LoVo (cell line): ENCODE measurements around the gene LCMT2.

Experiments
- DNase-seq: peaks from one replicate; pipeline ENCODE4 v3.0.0-alpha.2; 2016; ENCODE audit warnings: low spot score

LCMT2 gene, protein sequence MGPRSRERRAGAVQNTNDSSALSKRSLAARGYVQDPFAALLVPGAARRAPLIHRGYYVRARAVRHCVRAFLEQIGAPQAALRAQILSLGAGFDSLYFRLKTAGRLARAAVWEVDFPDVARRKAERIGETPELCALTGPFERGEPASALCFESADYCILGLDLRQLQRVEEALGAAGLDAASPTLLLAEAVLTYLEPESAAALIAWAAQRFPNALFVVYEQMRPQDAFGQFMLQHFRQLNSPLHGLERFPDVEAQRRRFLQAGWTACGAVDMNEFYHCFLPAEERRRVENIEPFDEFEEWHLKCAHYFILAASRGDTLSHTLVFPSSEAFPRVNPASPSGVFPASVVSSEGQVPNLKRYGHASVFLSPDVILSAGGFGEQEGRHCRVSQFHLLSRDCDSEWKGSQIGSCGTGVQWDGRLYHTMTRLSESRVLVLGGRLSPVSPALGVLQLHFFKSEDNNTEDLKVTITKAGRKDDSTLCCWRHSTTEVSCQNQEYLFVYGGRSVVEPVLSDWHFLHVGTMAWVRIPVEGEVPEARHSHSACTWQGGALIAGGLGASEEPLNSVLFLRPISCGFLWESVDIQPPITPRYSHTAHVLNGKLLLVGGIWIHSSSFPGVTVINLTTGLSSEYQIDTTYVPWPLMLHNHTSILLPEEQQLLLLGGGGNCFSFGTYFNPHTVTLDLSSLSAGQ

DNA sequence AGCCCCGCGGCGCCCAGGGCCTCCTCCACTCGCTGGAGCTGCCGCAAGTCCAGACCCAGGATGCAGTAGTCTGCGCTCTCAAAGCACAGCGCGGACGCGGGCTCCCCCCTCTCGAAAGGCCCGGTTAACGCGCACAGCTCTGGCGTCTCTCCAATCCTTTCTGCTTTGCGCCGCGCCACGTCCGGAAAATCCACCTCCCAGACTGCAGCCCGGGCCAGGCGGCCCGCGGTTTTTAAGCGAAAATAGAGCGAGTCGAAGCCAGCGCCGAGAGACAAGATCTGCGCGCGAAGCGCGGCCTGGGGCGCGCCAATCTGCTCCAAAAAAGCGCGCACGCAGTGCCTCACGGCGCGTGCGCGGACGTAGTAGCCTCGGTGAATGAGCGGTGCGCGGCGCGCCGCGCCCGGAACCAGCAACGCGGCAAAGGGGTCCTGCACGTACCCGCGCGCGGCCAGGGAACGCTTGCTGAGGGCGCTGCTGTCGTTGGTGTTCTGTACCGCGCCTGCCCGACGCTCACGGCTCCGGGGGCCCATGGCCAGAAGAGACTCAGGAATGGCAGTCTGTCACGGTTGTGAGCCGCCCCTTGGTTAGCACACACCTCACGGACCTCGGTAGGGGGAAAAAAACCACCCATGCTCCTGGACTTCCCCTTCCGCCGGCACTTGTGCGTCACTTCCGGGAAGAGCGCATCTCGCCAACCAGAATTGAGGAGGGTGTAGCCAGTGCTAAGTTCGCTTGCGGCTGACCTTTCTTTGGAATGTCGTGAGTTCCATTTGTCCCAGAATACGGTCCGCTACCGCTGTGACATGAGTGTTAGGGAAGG is at the start of gene LCMT2:
Gene LCMT2 (minus strand): TSS at position 614 of the 820 bp plus-strand sequence. CDS start 84 bp downstream, at position 530.
- DNase-seq = peak; percentile 99

DNA sequence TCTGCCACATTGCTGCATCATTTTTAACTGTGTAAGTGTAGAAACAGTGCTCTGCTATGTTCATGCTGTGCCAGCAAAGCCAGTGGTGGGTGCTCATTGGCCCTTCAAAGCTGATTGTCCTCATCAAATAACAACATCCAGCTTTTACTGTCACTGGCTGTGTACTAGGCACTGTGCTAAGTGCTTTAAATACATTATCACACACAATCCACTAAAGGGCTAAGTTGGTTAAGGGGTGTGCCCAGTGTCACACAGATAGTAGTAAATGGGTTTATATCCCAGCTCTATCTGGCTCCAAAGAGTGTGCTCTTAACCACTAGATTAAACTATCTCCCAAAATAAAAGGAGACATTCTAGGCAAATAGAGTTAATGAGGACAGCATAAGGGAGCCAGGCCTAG is 48.2 kb upstream of the LCMT2 start:
- DNase-seq = no peak

DNA sequence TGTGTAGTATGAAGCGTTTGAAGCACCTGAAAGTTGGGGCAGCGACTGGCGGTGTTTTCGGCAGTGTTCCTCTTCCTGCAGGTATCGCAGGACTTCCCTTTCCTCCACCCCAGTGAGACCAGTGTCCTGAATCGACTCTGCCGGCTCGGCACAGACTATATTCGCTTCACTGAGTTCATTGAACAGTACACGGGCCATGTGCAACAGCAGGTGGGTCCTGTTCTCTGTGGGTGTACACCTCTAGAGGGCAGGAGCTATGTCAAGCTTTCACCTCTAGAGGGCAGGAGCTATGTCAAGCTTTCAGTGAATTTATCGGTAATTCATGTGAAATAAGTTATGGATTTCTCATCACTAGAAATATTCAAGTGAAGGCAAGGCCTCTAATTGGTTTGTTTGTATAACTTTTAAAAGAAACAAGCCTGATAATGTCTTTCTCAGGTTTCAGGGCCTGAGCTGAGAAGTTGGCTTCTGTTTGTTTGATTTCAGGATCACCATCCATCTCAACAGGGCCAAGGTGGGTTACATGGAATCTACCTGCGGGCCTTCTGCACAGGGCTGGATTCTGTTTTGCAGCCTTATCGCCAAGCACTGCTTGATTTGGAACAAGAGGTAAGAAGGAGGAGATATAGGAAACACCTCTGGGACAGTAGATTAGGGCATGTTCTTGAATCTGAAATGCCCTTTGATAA is 45.8 kb upstream of the LCMT2 start:
- peak; percentile 41 for DNase-seq

DNA sequence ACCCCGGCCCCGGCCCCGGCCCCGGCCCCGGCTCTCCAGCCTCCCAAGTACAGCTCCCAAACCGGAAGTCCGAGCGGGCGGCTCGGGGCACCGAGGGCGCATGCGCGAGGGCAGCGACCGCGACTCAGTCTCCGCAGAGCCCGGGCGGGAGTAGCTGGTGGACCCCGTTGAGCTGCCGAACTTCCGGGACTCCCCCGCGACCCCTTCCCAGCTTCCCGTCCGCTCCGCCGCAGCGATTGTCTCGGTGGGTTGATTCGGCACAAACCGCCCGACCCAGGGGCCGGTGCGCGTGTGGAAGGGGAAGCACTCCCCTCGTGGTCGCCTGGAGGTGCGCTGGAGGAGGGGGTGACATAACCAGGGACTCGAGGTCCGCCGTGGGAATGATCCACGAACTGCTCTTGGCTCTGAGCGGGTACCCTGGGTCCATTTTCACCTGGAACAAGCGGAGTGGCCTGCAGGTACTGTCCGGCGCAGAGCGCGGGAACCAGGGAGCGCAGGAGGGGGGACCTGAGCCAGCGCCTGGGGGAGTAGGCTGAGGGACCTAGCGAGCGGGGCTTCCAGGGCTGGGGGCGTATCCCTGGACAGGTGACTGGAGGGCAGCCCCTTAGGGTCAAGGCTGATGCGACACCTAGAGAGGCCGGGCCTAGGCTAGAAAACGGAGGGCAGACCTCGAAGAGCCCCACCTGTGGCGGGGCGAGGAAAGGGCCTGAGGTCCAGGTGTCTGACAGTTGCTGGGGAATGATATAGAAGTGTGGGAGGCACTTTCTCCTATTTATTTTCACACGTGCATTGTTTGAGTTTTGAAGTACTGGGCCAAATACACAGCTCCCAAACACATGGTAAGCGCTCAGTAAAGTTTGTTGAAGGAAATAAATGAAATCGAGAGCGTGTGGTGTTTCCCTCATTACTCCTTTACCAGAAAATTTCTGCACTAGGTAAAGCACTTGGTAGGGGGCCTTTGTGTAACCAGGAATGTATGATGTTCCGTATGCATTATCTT is 40.9 kb upstream of the LCMT2 start, which contains the start of the genes TUBGCP4 and ZSCAN29:
Gene TUBGCP4 (plus strand): TSS at position 127 of the 1,000 bp plus-strand sequence. CDS start 254 bp downstream, at position 381.
Gene ZSCAN29 (minus strand): TSS at position 69 of the 1,000 bp plus-strand sequence. CDS start 1,130 bp downstream, outside the sequence.
- DNase-seq = peak; percentile 91

DNA sequence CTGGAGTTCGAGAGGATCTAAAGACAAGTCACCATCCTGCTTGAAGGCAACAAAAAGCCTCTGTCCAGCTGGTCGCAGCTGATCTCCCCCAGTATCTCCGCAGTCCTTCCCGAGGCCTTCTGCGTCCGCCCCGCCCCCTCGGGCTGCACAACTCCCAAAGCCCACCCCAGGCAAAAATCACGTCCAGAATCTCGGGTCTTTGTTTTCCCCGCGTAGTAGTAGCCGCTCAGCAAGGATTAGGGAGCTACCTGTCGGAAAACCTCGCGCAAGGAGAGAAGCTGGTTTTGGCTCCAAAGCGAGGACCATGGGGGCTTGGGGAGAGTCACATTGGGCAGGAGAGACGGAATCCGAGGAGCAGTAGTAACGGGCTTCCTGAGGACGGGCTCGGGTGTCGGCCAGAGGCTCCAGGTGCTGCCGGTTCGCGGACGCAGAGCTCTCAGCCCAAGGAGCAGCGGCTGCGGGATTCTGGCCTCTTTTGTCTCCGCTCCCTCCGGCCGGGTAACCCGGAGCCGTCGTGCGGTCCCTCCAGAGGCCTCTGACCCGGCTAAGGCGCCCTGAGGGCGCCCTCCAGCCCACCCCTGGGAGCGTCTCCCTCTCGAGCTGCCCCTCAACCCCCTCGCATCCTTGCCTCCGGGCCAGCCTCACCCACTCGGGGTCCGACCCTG is 40.1 kb upstream of the LCMT2 start:
- DNase-seq = no peak

DNA sequence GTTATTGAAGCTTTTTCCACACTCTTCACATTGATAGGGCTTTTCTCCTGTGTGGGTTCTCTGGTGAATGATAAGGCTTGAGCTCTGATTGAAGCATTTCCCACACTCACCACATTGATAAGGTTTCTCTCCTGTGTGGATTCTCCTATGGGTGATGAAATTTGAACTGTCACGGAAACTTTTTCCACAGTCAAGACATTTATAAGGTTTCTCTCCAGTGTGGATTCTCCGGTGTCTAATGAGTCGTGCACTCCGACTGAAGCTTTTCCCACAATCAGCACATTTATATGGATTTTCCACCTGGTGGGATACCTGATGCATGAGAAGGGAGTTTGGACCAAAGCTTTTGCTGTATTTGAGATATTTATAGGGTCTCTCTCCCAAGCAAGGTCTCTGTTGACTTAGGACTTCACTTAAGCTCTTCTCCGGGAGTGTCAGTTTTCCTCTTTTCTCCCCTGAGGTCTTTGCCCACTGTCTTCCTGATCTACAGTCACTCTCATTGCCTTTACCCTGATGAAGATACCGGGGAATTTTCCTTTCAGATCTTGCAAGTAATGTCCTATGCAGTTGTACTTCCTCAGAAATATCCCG is 31.0 kb upstream of the LCMT2 start:
- no peak for DNase-seq

DNA sequence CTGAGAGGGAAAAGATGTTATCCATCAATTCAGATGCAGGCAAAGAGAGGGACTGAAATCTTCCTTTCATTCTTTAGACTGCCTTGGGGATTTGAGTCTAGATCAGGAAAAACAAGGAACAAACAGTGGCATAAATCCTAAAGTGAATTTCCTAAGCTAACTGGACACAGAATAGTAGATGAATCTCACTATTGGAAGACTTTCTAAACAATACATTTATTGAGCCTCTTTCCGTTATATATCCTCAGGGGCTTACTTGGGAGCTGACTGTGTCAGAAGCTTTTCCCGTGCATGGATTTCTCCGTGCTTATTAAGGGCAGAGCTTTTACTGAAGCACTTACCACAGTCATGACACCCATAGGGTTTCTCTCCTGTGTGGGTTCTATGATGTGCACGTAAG is 30.4 kb upstream of the LCMT2 start:
- DNase-seq = no peak

DNA sequence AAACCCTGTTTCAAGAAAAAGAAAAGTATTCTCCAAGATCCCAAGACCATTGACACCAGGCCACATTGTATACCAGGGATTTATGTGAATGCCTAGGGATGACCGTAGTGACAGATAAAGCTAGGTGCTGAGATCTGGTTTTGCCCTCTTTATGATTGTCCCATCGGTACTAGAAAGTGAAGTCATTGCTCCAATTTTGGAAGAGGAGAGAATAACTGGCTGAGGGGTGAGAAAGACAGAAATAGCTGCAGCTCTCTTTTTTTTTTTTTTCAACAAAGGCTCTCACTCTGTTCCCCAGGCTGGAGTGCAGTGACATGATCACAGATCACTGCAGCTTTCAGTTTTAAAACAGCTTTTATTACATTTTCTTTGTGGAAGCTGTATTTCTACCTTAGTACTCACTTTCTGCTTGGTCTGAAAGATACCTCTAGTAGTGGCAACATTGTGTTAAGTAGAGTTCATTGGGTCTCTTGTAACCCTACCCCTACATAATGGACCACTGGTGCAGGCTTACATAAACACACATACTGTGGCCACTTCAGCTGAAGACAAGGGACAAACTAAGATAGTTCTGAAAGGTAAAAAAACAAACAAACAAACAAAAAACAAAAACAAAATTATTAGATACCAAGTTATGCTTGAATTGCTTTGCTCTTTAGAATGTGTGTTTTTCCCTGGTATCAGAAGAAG is 22.5 kb upstream of the LCMT2 start:
- no peak for DNase-seq

DNA sequence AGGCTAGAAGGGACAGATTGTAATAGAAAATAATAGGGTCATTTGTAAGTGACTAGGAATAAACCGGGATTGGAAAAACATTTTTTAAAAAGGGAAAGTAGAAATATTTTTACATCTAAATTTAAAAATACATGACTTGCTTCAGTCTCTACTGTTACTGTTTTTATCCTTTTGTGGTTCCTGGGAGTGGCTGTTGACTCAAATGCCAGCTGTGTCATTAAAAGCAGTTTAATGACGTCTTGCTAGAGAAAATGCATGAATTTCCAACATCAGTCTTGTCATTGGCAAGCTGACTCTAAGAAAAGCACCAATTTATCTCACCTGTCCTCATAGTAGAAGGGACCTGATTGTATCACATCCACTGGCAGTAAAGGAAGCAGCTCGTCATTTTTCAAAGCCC is 16.7 kb upstream of the LCMT2 start:
- DNase-seq = no peak

DNA sequence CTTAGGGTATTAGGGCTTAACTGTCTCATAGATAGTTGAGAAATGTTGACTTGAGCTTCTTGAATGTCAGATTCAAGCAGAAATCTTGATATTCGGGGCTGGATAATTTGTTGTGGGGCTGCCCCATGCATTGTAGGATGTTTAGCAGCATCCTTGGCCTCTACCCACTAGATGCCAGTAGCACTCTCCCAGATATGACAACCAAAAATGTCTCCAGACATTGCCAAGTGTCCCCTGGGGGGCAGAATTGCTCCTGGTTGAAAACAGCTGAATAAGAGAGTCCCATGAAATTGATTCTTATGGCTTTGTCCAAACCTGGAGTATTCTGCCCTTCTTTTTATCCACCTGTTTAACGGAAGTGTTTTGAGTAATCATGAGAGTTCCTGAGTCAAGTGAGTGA is 15.9 kb upstream of the LCMT2 start:
- no peak for DNase-seq

DNA sequence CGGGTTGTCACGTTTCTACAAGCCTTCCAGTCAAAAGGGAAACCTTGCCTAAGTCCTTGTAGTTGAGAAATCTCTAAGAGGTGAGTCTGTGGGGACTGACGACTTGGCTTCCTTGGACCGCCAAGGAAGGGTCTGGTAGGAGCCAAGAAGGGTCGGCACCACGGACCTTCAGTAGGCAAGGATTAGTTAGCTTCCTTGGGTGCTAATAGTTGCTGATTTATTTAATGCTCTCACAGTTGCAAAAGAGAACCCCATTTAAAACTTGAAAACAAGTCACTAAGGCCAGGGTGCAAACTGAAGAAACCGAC is 361 bp upstream of the LCMT2 start:
- DNase-seq = no peak

DNA sequence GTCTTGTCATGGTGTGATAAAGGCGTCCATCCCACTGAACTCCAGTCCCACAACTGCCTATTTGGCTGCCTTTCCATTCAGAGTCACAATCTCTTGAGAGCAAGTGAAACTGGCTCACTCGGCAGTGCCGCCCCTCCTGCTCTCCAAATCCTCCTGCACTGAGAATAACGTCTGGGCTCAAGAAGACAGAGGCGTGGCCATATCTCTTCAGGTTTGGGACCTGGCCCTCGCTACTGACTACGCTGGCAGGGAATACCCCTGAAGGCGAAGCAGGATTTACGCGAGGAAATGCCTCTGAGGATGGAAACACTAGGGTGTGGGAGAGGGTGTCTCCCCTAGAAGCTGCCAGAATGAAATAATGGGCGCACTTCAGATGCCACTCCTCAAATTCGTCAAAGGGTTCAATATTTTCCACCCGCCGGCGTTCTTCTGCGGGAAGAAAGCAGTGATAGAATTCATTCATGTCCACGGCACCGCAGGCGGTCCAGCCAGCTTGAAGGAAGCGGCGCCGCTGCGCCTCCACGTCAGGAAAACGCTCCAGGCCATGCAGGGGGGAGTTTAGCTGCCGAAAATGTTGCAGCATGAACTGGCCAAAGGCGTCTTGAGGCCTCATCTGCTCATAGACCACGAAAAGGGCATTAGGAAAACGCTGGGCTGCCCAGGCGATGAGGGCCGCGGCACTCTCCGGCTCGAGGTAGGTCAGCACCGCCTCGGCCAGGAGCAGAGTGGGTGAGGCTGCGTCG is 985 bp downstream of the LCMT2 start:
- DNase-seq = no peak

DNA sequence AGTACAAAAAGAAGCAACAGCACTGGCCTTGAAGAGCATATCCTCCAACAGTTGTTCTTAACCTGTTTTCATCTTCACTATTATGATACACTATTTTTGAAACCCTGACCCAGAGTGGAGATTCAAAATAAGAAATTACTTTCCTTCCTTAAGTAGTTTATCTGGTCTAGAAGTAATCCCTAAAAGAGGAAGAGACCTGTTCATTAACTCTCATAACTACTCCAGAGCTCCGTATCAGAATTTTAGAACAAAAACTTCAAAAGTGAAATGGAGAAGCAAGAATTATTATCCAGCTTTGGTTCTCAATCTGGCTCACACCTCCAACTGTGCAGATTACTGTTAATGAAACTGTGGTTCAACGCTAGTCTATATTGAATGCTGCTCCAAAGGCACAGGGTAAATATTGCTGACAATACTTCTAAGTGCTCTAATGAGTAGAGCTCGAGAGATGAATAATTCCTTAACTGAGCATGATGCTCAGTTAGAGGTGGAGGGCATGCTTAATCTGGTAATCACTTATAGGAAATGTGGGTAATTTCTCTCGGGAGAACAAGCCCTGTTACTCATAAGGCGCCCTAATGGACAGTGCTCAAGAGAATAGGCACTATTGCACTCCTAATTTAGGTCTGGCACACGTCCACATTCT is 5.2 kb downstream of the LCMT2 start:
- no peak for DNase-seq

DNA sequence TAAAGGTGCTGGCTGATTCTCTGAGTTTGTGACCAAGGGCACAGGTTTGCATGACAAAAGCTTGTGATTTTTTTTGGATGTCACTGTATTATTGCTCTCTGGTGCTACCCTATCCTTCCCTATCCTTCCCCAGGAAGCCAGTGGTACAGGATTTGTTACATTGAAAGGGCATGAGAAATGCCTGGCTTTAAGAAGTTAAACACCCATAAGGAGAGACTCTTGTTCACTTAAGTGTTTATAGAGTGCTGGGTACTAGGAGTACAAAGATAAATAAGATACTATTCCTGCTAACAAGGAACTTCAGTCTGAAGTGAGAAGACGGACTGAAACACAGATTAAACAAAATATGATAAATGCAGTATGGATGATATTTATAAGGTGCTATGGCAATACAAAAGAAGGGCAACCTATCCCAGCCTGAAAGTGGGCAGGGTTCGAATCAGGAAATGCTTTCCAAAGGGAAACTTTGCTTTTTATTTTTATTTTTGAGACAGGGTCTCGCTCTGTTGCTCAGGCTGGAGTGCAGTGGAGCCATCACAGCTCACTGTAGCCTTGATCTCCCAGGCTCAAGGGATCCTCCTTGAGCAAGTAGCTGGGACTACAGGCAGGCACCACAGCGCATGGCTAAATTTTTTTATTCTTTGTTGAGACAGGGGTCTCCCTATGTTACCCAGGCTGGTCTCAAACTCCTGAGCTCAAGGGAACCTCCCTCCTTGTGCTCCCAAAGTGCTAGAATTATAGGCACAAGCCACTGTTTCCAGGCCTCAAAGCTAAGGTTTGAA is 11.2 kb downstream of the LCMT2 start:
- DNase-seq = no peak

DNA sequence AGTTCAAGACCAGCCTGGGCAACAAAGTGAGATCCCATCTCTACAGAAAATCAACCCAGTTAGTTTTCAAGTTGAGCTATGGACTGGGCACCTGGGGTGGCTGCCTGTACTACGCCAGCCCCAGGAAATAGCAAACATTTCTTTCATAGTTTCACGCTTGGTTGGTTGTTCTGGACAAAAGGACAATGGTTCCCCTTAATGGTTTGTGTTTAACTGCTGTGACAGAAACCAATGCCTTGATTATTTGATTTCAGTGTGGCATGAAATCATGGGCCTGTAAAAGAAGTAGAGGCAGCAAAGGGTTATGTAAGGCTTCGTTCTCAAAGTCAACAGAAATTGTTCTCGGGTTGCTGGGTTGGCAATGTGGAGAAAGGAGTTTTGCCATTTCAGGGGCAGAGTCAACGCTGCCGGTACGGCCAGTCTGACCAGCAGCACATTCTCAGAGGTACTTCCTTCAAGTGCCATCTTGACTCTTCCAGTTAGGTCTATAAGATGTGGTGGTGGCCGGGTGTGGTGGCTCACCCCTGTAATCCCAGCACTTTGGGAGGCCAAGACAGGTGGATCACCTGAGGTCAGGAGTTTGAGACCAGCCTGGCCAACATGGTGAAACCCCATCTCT is 12.7 kb downstream of the LCMT2 start:
- DNase-seq = no peak

DNA sequence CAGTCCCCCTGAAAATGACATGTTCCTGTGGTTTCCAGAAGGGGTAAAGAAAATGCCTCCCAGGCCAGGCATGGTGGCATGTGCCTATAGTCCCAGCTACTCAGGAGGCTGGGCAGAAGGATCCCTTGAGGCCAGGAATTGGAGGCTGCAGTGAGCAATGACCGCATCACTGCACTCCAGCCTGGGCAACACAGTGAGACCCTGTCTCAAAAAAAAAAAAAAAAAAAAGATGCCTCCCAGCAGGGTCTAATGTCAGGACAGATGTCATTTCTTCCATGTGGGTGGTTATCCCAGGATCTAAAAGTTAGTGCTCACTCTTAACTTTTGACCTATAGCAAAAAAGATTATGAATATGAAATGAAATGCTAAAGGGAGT is 13.4 kb downstream of the LCMT2 start:
- DNase-seq = no peak
